ENCODE results near the gene HSD17B7. TPM values are rescaled to one million over a fixed set of nuclear protein-coding genes. Genes with fewer than 3 reads are reported as not detected.
"Not testable (repeated sequence)": the region's sequence is repeated elsewhere in the genome, so short reads cannot be mapped to it uniquely, and the experiment has no call there.

The HSD17B7 gene, protein sequence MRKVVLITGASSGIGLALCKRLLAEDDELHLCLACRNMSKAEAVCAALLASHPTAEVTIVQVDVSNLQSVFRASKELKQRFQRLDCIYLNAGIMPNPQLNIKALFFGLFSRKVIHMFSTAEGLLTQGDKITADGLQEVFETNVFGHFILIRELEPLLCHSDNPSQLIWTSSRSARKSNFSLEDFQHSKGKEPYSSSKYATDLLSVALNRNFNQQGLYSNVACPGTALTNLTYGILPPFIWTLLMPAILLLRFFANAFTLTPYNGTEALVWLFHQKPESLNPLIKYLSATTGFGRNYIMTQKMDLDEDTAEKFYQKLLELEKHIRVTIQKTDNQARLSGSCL
- 18.9 TPM for total RNA-seq

DNA sequence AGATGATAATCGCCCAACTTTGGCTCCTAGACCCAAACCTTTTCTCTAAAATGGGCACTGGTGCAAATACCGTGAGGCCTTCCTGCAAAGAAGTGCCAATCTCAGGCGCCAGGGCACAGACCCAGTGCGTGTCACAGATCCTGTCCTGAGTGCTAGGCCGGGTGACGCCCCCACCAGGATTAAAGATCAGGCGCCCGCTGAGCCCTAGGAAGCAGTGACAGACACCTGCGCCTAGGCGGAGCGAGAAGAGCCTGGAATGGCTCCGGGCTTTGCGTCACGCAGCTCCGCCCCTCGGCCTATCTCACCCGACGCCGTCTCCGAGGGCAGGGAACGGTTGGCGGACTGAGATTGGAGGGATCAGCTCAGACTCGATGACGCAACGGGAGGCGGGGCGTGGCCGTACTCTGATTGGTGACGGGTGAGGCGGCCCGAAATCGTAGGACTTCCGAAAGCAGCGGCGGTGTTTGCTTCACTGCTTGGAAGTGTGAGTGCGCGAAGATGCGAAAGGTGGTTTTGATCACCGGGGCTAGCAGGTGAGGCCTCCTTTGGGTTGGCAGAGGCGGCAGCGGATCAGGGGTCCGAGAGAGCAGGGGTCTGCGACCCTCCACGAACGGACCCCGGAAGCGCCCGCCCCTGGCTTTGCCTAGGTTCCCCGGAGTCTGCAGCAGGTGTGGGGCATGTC is at the start of gene HSD17B7:
HSD17B7 (plus strand) TSS at position 400 of the 682 bp plus-strand sequence; CDS start at position 499, 99 bp downstream.
- H3K36me3 ChIP-seq; H3K4me1 ChIP-seq; intact Hi-C loops (cut with DNase I); H3K9me3 ChIP-seq; H3K27me3 ChIP-seq; DNase-seq (ENCODE audit: extremely low spot score in 2 of 2): not testable (repeated sequence)
- TF ChIP-seq POLR2AphosphoS5 (IDR thresholded peaks at IDR 0.05; ENCODE audit: insufficient read depth in 1 of 2, low read depth in 1 of 2) = peak; percentile 77 to 84
- TF ChIP-seq POLR2A (IDR thresholded peaks at IDR 0.05) = peak in 1 of 2 donors; percentile 31
- TF ChIP-seq, protein P1, sequence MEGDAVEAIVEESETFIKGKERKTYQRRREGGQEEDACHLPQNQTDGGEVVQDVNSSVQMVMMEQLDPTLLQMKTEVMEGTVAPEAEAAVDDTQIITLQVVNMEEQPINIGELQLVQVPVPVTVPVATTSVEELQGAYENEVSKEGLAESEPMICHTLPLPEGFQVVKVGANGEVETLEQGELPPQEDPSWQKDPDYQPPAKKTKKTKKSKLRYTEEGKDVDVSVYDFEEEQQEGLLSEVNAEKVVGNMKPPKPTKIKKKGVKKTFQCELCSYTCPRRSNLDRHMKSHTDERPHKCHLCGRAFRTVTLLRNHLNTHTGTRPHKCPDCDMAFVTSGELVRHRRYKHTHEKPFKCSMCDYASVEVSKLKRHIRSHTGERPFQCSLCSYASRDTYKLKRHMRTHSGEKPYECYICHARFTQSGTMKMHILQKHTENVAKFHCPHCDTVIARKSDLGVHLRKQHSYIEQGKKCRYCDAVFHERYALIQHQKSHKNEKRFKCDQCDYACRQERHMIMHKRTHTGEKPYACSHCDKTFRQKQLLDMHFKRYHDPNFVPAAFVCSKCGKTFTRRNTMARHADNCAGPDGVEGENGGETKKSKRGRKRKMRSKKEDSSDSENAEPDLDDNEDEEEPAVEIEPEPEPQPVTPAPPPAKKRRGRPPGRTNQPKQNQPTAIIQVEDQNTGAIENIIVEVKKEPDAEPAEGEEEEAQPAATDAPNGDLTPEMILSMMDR (IDR thresholded peaks at IDR 0.05) = peak in 1 of 3 experiments; percentile 13
- Histone ChIP-seq H3K4me3 (peak within 1 kb of the TSS; percentile 43 to 47), H3K27ac (peak within 1 kb of the TSS; percentile 97)

DNA sequence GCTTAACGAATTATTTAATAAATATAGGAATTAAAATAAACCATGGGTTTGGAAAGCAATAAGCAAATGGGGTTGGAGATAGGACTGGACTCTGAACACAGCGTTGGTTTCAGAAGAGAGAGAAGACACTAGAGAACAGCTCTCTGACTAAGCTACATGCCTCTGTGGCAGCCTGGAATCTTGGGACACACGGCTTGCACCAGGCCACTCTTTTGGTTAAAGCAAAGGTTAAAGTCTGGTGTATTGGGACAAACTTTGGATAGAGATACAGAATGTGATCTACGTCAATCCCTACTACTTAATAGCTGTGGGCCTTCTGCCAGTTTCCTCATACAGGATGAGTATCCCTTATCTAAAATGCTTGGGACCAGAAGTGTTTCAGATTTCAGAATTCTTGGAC is 49.7 kb upstream of the HSD17B7 start:
- DNase-seq (ENCODE audit: extremely low spot score in 2 of 2) = no peak
- Histone ChIP-seq H3K27ac (no peak overlapping the region), H3K4me3 (no peak overlapping the region), H3K36me3 (no peaks in the 10 kb centered on the region), H3K4me1 (no peaks in the 10 kb centered on the region), H3K27me3 (no peaks in the 10 kb centered on the region), H3K9me3 (no peaks in the 10 kb centered on the region)
- TF ChIP-seq POLR2A (IDR thresholded peaks at IDR 0.05) (no peak), POLR2AphosphoS5 (IDR thresholded peaks at IDR 0.05; ENCODE audit: insufficient read depth in 1 of 2, low read depth in 1 of 2) (no peak)
- TF ChIP-seq, protein P1 (IDR thresholded peaks at IDR 0.05) = no peak
- intact Hi-C loops (cut with DNase I) = no loop called here

DNA sequence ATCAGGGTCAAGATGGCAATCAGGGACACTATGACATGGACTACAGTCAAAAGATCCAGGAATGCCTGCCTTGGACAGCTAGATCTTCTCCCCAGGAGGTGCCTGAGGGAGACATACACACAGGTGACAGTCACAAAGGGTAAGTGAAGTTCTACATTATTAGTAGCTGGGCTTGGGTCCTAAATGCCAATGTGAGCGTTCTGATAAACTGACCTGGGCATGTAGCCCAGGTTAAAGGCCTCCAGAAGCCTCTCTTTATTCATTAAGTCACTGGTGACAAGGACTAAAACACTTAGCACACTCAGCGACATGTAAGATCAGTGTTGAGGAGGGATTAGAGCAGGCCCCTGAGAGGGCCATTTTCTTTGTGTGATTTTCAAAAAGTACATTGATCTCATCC is 48.9 kb upstream of the HSD17B7 start:
- H3K9me3 ChIP-seq = no peaks in the 10 kb centered on the region
- intact Hi-C loops (cut with DNase I) = no loop called here
- DNase-seq (ENCODE audit: extremely low spot score in 2 of 2) = no peak
- no peak overlapping the region for H3K4me3 ChIP-seq
- H3K27me3 ChIP-seq = no peaks in the 10 kb centered on the region
- TF ChIP-seq, protein P1 (IDR thresholded peaks at IDR 0.05) = no peak
- TF ChIP-seq POLR2AphosphoS5 (IDR thresholded peaks at IDR 0.05; ENCODE audit: insufficient read depth in 1 of 2, low read depth in 1 of 2) = no peak
- no peak for TF ChIP-seq POLR2A (IDR thresholded peaks at IDR 0.05)
- no peaks in the 10 kb centered on the region for H3K4me1 ChIP-seq
- no peaks in the 10 kb centered on the region for H3K36me3 ChIP-seq
- no peak overlapping the region for H3K27ac ChIP-seq

DNA sequence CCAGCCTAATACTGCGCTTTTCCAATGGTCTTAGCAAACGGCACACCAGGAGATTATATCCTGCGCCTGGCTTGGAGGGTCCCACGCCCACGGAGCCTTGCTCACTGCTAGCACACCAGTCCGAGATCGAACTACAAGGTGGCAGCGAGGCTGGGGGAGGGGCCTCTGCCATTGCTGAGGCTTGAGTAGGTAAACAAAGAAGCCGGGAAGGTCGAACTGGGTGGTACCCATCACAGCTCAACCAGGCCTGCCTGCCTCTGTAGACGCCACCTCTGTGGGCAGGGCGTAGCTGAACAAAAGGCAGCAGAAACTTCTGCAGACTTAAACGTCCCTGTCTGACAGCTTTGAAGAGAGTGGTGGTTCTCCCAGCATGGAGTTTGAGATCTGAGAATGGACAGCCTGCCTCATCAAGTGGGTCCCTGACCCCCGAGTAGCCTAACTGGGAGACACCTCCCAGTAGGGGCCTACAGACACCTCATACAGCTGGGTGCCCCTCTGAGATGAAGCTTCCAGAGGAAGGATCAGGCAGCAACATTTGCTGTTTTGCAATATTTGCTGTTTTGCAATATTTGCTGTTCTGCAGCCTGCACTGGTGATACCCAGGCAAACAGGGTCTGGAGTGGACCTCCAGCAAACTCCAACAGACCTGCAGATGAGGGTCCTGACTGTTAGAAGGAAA is 44.1 kb upstream of the HSD17B7 start:
- H3K9me3 ChIP-seq; H3K36me3 ChIP-seq; DNase-seq (ENCODE audit: extremely low spot score in 2 of 2); H3K27me3 ChIP-seq; H3K4me1 ChIP-seq; intact Hi-C loops (cut with DNase I); H3K4me3 ChIP-seq; H3K27ac ChIP-seq: not testable (repeated sequence)

DNA sequence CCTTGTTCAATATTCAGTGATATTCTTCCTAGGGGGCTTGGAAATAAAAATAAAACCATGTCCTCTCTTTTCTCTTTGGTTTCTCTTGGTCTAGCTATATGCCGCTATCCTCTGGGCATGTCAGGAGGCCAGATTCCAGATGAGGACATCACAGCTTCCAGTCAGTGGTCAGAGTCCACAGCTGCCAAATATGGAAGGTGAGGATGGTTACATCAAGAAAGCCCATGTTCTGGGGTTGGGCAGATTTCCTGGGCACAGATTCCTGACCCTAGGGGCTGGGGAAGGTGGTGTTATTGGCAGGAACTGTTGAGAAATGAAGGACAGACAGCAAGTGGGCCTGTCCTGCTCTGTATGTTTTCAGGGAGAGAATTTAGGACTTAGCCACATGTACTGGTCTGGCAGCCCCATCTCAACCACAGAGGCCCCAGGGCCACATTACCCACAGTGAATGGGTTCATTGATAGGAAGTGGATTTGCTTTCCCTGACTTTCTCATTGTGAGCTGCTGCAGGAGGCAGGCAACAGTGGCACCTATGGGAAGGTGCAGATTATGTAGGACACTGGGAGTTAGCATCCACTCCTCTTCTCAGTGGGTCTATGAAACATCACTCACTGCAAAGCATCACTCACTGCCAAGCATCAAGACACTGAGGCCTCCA is 37.4 kb upstream of the HSD17B7 start:
- no peak for DNase-seq (ENCODE audit: extremely low spot score in 2 of 2)
- no peaks in the 10 kb centered on the region for H3K27me3 ChIP-seq
- TF ChIP-seq POLR2AphosphoS5 (IDR thresholded peaks at IDR 0.05; ENCODE audit: insufficient read depth in 1 of 2, low read depth in 1 of 2) (no peak), POLR2A (IDR thresholded peaks at IDR 0.05) (no peak)
- TF ChIP-seq, protein P1 (IDR thresholded peaks at IDR 0.05) = no peak
- H3K27ac ChIP-seq = no peak overlapping the region
- H3K4me3 ChIP-seq = no peak overlapping the region
- H3K9me3 ChIP-seq = no peaks in the 10 kb centered on the region
- H3K4me1 ChIP-seq = no peaks in the 10 kb centered on the region
- intact Hi-C loops (cut with DNase I) = no loop called here
- H3K36me3 ChIP-seq = peaks cover 0 to 8% of the 10 kb centered on the region in 2 donors

All from vagina (tissue), 2 donors.